ENCODE measurements around the gene KRTAP10-9.

The KRTAP10-9 gene

GRCh38 chr21:44647222-44647552, 20.3 kb downstream of the KRTAP10-9 start:
- no peak for DNase-seq (ENCODE audit: low read depth)
- H3K4me3 ChIP-seq (ENCODE audit: control insufficient read depth, low read depth, low read length) = no peak overlapping the region
- TF ChIP-seq CTCF (conservative IDR thresholded peaks at IDR 0.05; ENCODE audit: control insufficient read depth, insufficient read depth, low read depth, low read length) = no peak

GRCh38 chr21:44648557-44649311, 21.8 kb downstream of the KRTAP10-9 start:
- H3K4me3 ChIP-seq (ENCODE audit: control insufficient read depth, low read depth, low read length) = no peak overlapping the region
- DNase-seq (ENCODE audit: low read depth) = no peak
- TF ChIP-seq CTCF (conservative IDR thresholded peaks at IDR 0.05; ENCODE audit: control insufficient read depth, insufficient read depth, low read depth, low read length) = no peak

GRCh38 chr21:44649521-44650100, 22.7 kb downstream of the KRTAP10-9 start:
- H3K4me3 ChIP-seq (ENCODE audit: control insufficient read depth, low read depth, low read length) = no peak overlapping the region
- DNase-seq (ENCODE audit: low read depth) = no peak
- TF ChIP-seq CTCF (conservative IDR thresholded peaks at IDR 0.05; ENCODE audit: control insufficient read depth, insufficient read depth, low read depth, low read length) = no peak

GRCh38 chr21:44650265-44650972, 23.5 kb downstream of the KRTAP10-9 start:
- no peak for DNase-seq (ENCODE audit: low read depth)
- TF ChIP-seq CTCF (conservative IDR thresholded peaks at IDR 0.05; ENCODE audit: control insufficient read depth, insufficient read depth, low read depth, low read length) = no peak
- H3K4me3 ChIP-seq (ENCODE audit: control insufficient read depth, low read depth, low read length) = no peak overlapping the region

- H3K4me3 ChIP-seq (ENCODE audit: control insufficient read depth, low read depth, low read length) = no peak overlapping the region
- no peak for TF ChIP-seq CTCF (conservative IDR thresholded peaks at IDR 0.05; ENCODE audit: control insufficient read depth, insufficient read depth, low read depth, low read length)
- no peak for DNase-seq (ENCODE audit: low read depth)
Measured at GRCh38 chr21:44650973-44651675, 24.2 kb downstream of the KRTAP10-9 start.

GRCh38 chr21:44653123-44653522, 26.2 kb downstream of the KRTAP10-9 start:
- no peak overlapping the region for H3K4me3 ChIP-seq (ENCODE audit: control insufficient read depth, low read depth, low read length)
- TF ChIP-seq CTCF (conservative IDR thresholded peaks at IDR 0.05; ENCODE audit: control insufficient read depth, insufficient read depth, low read depth, low read length) = no peak
- DNase-seq (ENCODE audit: low read depth) = no peak

Measured in fibroblast of mammary gland (primary cell).